Epidermal melanocyte (primary cell): ENCODE results near the gene NEURL2.
"Not testable (repeated sequence)": the region's sequence is repeated elsewhere in the genome, so short reads cannot be mapped to it uniquely, and the experiment has no call there.

Source experiments
- DNase-seq: peaks from one replicate; pipeline ENCODE4 v3.0.0; 2011; ENCODE audit warnings: low spot score; ENCODE audit not compliant: insufficient read length

The NEURL2 gene

DNA sequence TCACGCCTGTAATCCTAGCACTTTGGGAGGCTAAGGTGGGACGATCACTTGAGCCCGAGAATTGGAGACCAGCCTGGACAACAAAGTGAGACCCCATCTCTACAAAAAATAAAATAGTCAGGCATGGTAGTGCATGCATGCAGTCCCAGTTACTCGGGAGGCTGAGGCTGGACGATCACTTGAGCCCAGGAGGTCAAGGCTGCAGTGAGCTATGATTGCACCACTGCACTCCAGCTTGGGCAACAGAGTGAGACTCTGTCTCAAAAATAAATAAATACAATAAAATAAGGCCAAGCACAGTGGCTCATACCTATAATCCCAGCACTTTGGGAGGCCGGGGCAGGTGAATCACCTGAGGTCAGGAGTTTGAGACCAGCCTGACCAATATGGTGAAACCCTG is 10.3 kb upstream of the NEURL2 start:
- DNase-seq, result not testable (repeated sequence)

GRCh38 chr20:45899046-45899835 is 8.2 kb upstream of the NEURL2 start:
- DNase-seq, result no peak

GRCh38 chr20:45898285-45898684 is 7.3 kb upstream of the NEURL2 start:
- no peak for DNase-seq

DNA sequence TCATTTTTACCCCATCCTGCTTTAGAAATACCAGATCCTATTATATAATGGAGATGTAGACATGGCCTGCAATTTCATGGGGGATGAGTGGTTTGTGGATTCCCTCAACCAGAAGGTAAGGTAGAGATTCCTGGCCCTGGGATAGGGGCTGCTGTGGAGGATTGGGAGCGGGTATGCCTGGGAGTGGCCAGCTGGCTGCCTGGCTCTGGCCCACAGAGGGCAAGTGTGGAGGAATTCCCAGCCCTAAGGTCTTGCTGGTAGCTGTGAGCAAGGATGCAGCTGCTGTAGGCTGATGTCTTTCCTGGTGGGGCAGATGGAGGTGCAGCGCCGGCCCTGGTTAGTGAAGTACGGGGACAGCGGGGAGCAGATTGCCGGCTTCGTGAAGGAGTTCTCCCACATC is 6.7 kb upstream of the NEURL2 start:
- DNase-seq, result no peak

GRCh38 chr20:45897289-45897688 is 6.3 kb upstream of the NEURL2 start:
- no peak for DNase-seq

- DNase-seq, result no peak
Measured at GRCh38 chr20:45896641-45897161, 5.7 kb upstream of the NEURL2 start.

DNA sequence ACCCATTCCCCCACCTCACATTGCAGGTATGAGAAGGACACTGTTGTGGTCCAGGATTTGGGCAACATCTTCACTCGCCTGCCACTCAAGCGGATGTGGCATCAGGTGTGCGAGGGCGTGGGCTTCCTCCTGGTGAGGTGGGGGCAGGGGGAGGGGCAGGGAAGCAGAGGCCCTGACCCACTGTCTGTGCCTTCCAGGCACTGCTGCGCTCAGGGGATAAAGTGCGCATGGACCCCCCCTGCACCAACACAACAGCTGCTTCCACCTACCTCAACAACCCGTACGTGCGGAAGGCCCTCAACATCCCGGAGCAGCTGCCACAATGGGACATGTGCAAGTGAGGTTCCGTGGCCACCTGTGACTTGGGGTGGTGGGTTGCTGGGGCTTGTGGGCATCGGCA is 3.8 kb upstream of the NEURL2 start:
- DNase-seq, result no peak

GRCh38 chr20:45893831-45894230 is 2.8 kb upstream of the NEURL2 start:
- DNase-seq, result no peak

- DNase-seq, result no peak
Measured at GRCh38 chr20:45892828-45893500, 2.0 kb upstream of the NEURL2 start.

- DNase-seq, result peak; percentile 49
Measured at GRCh38 chr20:45892049-45892825, 1.2 kb upstream of the NEURL2 start.

DNA sequence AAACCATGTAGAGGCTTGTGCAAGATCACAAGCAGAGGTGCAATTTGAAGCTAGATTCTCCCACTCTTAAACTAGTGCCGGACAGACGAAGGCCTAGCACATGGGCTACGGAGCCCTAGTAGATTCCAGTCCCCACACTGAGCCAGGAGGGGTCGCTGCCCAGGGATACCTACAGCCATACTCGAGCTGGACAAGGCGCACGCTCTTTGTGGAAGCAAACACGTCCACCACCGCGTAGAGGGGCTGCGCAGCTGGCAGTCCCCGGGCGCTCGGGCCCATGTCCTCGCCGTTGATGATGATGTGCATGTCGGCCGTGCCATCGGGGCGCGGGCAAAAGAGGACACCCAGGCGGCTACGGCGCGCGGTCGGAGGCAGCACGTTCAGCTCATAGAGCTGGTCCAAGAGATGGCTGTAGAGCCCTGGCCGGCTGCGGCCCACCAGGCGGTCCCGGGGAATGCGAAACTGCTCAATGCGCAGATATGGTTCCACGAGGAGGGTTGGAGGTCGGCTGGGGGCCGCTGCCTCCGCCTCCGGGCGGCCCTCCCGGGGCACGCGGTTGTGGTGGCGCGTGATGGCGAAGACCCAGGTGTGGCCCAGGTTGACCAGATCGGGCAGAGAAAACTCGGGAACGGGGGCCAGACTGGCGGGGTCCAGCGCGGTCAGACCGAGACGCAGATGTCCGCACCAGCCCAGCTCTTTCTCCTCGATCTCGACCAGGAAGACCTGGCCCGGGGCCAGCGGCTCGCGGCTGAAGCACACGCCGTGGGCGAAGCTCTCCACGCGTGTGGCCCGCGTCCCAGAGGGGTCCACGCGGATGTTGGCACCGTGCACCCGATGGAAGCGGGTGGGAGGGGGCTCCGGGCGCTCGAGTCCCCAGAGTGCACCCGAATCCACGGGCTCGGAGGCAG is 677 bp downstream of the NEURL2 start:
- peak; percentile 77 for DNase-seq

DNA sequence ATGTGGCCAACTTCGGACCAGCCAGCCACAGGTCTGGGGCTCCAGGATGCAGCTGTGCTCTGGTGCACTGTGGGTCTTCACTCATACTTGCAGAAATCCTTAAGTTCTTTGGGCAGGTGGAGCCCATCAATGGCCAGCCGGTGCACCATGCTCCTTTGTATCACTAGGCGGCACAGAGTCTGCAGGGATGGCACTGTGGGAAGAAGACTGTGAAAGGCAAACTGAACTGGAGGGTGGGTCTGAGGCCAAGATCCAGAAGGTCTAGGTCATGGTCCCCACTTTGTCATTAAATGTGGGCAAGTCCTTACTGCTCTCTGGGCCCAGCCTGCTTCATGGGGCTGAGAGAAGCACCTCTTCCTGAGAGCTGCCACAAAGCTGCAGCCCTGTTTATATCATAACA is 2.3 kb downstream of the NEURL2 start:
- no peak for DNase-seq

GRCh38 chr20:45887346-45887715 is 3.7 kb downstream of the NEURL2 start, which contains the start of gene SPATA25:
TSS of gene SPATA25 (minus strand) at chr20:45887622. CDS start at chr20:45887590, 32 bp downstream.
- no peak for DNase-seq

- no peak for DNase-seq
Measured at GRCh38 chr20:45886590-45887345, 4.2 kb downstream of the NEURL2 start.

GRCh38 chr20:45883100-45883469 is 7.9 kb downstream of the NEURL2 start:
- DNase-seq, result no peak

DNA sequence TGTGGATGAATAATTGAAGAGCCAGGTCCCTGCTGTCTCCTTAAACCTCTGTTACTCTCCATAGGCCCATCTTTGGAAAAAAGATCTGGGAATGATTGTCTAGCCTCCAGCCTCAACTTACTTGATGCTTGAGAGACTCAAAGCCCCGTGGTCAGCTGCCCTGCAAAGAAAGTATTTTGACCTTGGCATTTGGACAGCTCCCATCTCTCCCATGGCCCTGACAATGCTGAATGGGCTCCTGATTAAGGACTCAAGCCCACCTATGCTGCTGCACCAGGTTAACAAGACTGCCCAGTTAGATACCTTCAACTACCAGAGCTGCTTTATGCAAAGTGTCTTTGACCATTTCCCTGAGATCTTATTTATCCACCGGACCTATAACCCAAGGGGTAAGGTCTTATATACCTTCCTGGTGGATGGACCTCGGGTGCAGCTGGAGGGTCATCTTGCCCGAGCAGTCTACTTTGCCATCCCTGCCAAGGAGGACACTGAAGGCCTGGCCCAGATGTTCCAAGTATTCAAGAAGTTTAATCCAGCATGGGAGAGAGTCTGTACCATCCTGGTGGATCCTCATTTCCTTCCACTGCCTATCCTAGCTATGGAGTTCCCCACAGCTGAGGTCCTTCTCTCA is 8.4 kb downstream of the NEURL2 start:
- no peak for DNase-seq

- DNase-seq, result peak; percentile 100
Measured at GRCh38 chr20:45880988-45881788, 9.8 kb downstream of the NEURL2 start, which contains the start of gene ZSWIM1. TSS of gene ZSWIM1 (plus strand) at chr20:45881227. CDS start at chr20:45882593, 1,366 bp downstream.

- DNase-seq, result no peak
Measured at GRCh38 chr20:45878076-45878761, 12.8 kb downstream of the NEURL2 start.
